Endodermal cell (in vitro differentiated cells): ENCODE results near the gene IFI27L2. TPM values are rescaled to one million over a fixed set of nuclear protein-coding genes. Genes with fewer than 3 reads are reported as not detected.

Source experiments
- DNase-seq: peaks from one replicate; pipeline ENCODE4 v3.0.0-alpha.2; 2017
- H3K27ac ChIP-seq: 2 replicates; pipeline ENCODE4 v1.5.1; 2013; ENCODE audit warnings: mild to moderate bottlenecking, low read depth, low read length, moderate library complexity
- H3K27me3 ChIP-seq: 2 replicates; pipeline ENCODE4 v1.6.1; 2013; ENCODE audit warnings: mild to moderate bottlenecking, low read length, moderate library complexity; ENCODE audit not compliant: insufficient read depth, control insufficient read depth, poor library complexity, severe bottlenecking
- H3K36me3 ChIP-seq: 2 replicates; pipeline ENCODE4 v1.7.0; 2013; ENCODE audit warnings: mild to moderate bottlenecking, low read length, moderate library complexity; ENCODE audit not compliant: control insufficient read depth, insufficient read depth
- H3K4me1 ChIP-seq: one replicate; pipeline ENCODE4 v1.7.0; 2013; ENCODE audit warnings: low read length; ENCODE audit not compliant: control insufficient read depth, insufficient read depth
- H3K4me3 ChIP-seq: 2 replicates; pipeline ENCODE4 v1.5.1; 2013; ENCODE audit warnings: mild to moderate bottlenecking, low read length, moderate library complexity
- H3K9ac ChIP-seq: 2 replicates; pipeline ENCODE4 v1.6.1; 2013; ENCODE audit warnings: mild to moderate bottlenecking, low read length, moderate library complexity; ENCODE audit not compliant: poor library complexity, severe bottlenecking; ENCODE audit errors: extremely low read depth
- H3K9me3 ChIP-seq: 2 replicates; pipeline ENCODE4 v1.6.1; 2013; ENCODE audit warnings: mild to moderate bottlenecking, low read length, moderate library complexity; ENCODE audit not compliant: control insufficient read depth
- H3K27ac Mint-ChIP-seq: 2 replicates; pipeline ENCODE4 v1.8.0; 2020; ENCODE audit warnings: mixed read lengths
- H3K27me3 Mint-ChIP-seq: 2 replicates; pipeline ENCODE4 v1.8.0; 2021; ENCODE audit warnings: mild to moderate bottlenecking, mixed read lengths; ENCODE audit not compliant: insufficient read depth
- H3K36me3 Mint-ChIP-seq: 2 replicates; pipeline ENCODE4 v1.8.0; 2020; ENCODE audit warnings: low read depth, mixed read lengths
- H3K4me1 Mint-ChIP-seq: 2 replicates; pipeline ENCODE4 v1.8.0; 2020; ENCODE audit warnings: mixed read lengths
- H3K4me3 Mint-ChIP-seq: 2 replicates; pipeline ENCODE4 v1.8.0; 2020; ENCODE audit warnings: mild to moderate bottlenecking, moderate library complexity, mixed read lengths
- H3K9me3 Mint-ChIP-seq: 2 replicates; pipeline ENCODE4 v1.8.0; 2020; ENCODE audit warnings: mild to moderate bottlenecking, mixed read lengths
- CTCF ChIP-seq: fragments of 200-600 bp; sonication (generic); conservative IDR thresholded peaks from 2 replicates; pipeline ENCODE4 v1.5.0; 2021; ENCODE audit warnings: antibody characterized with exemption, mild to moderate bottlenecking
- WGBS, 2 experiments: methylation state at CpG; one replicate each; pipeline versions ENCODE4 v1.1.5 to v1.1.7; 2013; ENCODE audit warnings: missing lambda C conversion rate in 2 of 2, mixed read lengths in 1 of 2; ENCODE audit not compliant: insufficient coverage in 1 of 2, insufficient read length in 1 of 2; 5-methylcytosine and 5-hydroxymethylcytosine counted together
- total RNA-seq, 2 donors: library from RNA; stranded (reverse); fragmentation: NEBNext Ultra II Directional in 1 of 2; extraction: Animal tissue kit (Norgen Biotek cat#: 25700) in 1 of 2; gene quantifications; 2 replicates in 1 of 2; 3 replicates in 1 of 2; pipeline ENCODE4 v1.2.1, GENCODE V29; 2021

The IFI27L2 gene
- total RNA-seq, 2 donors from 2014 or later: 36.0 to 43.7 TPM

- Histone ChIP-seq H3K4me1 (no peaks in the 10 kb centered on the region), H3K4me3 (no peak overlapping the region), H3K27me3 (no peaks in the 10 kb centered on the region), H3K9me3 (no peaks in the 10 kb centered on the region), H3K9ac (no peak overlapping the region), H3K27ac (no peak overlapping the region), H3K36me3 (no peaks in the 10 kb centered on the region)
- no peak for TF ChIP-seq CTCF
- no peak overlapping the region for H3K27ac Mint-ChIP-seq
- no peaks in the 10 kb centered on the region for H3K36me3 Mint-ChIP-seq
- H3K4me1 Mint-ChIP-seq: no peaks in the 10 kb centered on the region
- peaks cover 4% of the 10 kb centered on the region for H3K9me3 Mint-ChIP-seq
- H3K4me3 Mint-ChIP-seq: no peak overlapping the region
- no peak for DNase-seq
- peaks cover 23% of the 10 kb centered on the region for H3K27me3 Mint-ChIP-seq
Observed at GRCh38 chr14:94119071-94119470, 10.3 kb downstream of the IFI27L2 start.

- no peak for DNase-seq
- peaks cover 4% of the 10 kb centered on the region for H3K9me3 Mint-ChIP-seq
- H3K36me3 ChIP-seq: no peaks in the 10 kb centered on the region
- 86 to 100% methylated on average over 6 to 9 of the region's 9 CpGs for WGBS, 2 experiments
- peaks cover 23% of the 10 kb centered on the region for H3K27me3 Mint-ChIP-seq
- H3K4me3 ChIP-seq: no peak overlapping the region
- no peak overlapping the region for H3K9ac ChIP-seq
- no peak overlapping the region for H3K27ac Mint-ChIP-seq
- H3K4me1 Mint-ChIP-seq: no peaks in the 10 kb centered on the region
- no peak for TF ChIP-seq CTCF
- H3K27ac ChIP-seq: no peak overlapping the region
- no peaks in the 10 kb centered on the region for H3K9me3 ChIP-seq
- no peaks in the 10 kb centered on the region for H3K36me3 Mint-ChIP-seq
- H3K4me1 ChIP-seq: no peaks in the 10 kb centered on the region
- no peaks in the 10 kb centered on the region for H3K27me3 ChIP-seq
- H3K4me3 Mint-ChIP-seq: no peak overlapping the region
Observed at GRCh38 chr14:94117856-94118255, 11.5 kb downstream of the IFI27L2 start.

GRCh38 chr14:94116701-94117100, 12.7 kb downstream of the IFI27L2 start:
- TF ChIP-seq CTCF: no peak
- DNase-seq: no peak
- no peaks in the 10 kb centered on the region for H3K4me1 Mint-ChIP-seq
- Histone ChIP-seq H3K4me3 (no peak overlapping the region), H3K4me1 (no peaks in the 10 kb centered on the region), H3K36me3 (no peaks in the 10 kb centered on the region), H3K27ac (no peak overlapping the region), H3K27me3 (no peaks in the 10 kb centered on the region), H3K9me3 (no peaks in the 10 kb centered on the region), H3K9ac (no peak overlapping the region)
- no peaks in the 10 kb centered on the region for H3K36me3 Mint-ChIP-seq
- H3K27me3 Mint-ChIP-seq: peaks cover 16% of the 10 kb centered on the region
- H3K27ac Mint-ChIP-seq: no peak overlapping the region
- H3K4me3 Mint-ChIP-seq: no peak overlapping the region
- peaks cover 4% of the 10 kb centered on the region for H3K9me3 Mint-ChIP-seq
- 93 to 97% methylated on average over 3 to 10 of the region's 10 CpGs for WGBS, 2 experiments
